ENCODE data around the gene NAT16.
"Not testable (repeated sequence)": the region's sequence is repeated elsewhere in the genome, so short reads cannot be mapped to it uniquely, and the experiment has no call there.

NAT16 gene

GRCh38 chr7:101125989-101126650 lies 54.0 kb downstream of the NAT16 start:
- DNase-seq (ENCODE audit: low read depth), result no peak

- DNase-seq (ENCODE audit: low read depth), result no peak
These were observed 55.6 kb downstream of the NAT16 start for GRCh38 chr7:101124376-101125056.

GRCh38 chr7:101123703-101124068 lies 56.4 kb downstream of the NAT16 start:
- DNase-seq (ENCODE audit: low read depth), result no peak

- DNase-seq (ENCODE audit: low read depth), result no peak
These were observed 57.0 kb downstream of the NAT16 start for GRCh38 chr7:101122933-101123702.

GRCh38 chr7:101121991-101122932 lies 57.8 kb downstream of the NAT16 start:
- no peak for DNase-seq (ENCODE audit: low read depth)

- not testable (repeated sequence) for DNase-seq (ENCODE audit: low read depth)
These were observed 58.5 kb downstream of the NAT16 start for GRCh38 chr7:101121631-101121990.
